ENCODE measurements around the gene KRT32.

DNA sequence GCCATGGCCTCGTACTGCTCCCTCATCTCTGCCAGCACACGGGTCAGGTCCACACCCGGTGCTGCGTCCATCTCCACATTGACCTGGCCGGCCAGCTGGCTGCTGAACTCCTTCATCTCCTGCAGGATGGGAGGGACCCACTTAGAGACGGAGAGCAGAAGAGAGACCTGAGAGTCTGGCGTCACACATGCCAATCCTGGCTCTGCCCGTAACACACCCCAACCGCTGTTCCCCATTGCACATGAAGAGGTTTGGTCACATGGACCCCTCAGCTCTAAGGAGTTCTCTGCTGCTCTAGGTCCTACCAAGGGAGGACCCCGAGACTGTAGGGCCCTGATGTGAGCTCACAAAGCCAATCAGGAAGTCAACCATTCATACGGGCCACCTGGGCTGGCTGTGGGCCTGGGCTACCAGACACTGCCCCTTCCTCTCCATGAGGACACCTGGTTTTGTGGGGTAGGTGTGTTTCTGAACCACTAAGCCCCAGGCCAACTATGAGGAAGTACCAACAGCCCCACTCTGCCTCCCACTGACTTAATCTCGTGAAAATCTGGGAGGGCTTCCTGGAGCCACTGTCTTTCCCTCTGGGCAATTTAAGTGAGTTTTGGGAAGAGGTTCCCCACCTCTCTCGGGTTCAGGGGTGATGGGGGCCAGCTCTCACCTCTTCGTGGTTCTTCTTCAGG is 49.1 kb upstream of the KRT32 start:
- no peak for TF ChIP-seq CTCF (conservative IDR thresholded peaks at IDR 0.05; ENCODE audit: low read depth, low read length)
- TF ChIP-seq EZH2 (IDR thresholded peaks at IDR 0.05; ENCODE audit: borderline replicate concordance, low read depth, low read length, poor library complexity, severe bottlenecking) = no peak
